Measurements from ENCODE around the gene RMND5B. TPM values are rescaled to one million over a fixed set of nuclear protein-coding genes. Genes with fewer than 3 reads are reported as not detected.

The RMND5B gene
- total and polyA plus RNA-seq, 2 experiments from 2014 or later: 27.2 to 42.2 TPM

DNA sequence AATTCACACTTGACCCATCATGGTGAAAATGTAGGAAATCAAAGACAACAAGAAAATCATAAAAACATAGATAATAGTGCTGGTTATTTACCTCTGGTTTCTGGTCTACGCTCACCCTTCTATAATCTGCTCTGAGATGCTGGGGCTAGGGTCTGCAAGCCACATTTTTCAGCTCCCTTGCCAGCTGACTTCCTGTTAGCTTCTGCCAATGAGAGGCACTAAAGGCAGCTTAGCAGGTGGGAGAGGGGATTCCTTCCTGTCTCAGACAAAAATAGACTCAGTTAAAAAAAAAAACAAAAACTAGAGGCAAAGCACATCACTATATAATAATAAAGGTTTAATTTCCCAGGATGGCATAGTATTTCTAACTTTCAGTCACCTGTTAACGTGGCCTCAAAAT is 37.7 kb upstream of the RMND5B start:
- no peak for DNase-seq (ENCODE audit: low spot score)

DNA sequence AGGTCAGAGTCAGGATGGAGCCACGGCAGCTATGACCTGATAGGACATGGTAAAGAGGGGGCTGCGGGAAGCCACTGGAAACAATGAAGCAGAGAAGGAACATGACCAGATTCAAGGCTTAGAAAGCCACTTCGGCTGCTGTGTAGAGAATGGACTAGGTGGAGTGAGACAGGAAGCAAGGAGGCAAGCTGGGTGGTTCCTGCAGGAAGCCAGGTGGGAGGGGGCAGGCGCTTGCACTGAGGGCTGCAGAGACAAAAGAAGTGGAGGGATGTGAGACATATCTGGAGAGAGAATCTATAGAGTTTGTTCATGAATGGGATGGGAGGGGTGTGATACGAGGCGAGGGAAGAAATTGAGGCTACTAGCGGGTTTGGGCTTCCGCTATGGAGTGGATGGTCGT is 36.5 kb upstream of the RMND5B start:
- TF ChIP-seq EZH2 (IDR thresholded peaks at IDR 0.05; ENCODE audit: borderline replicate concordance): no peak
- TF ChIP-seq EZH2phosphoT487 (IDR thresholded peaks at IDR 0.05; ENCODE audit: low read depth, severe bottlenecking, unreplicated experiment): no peak
- TF ChIP-seq, protein P1, sequence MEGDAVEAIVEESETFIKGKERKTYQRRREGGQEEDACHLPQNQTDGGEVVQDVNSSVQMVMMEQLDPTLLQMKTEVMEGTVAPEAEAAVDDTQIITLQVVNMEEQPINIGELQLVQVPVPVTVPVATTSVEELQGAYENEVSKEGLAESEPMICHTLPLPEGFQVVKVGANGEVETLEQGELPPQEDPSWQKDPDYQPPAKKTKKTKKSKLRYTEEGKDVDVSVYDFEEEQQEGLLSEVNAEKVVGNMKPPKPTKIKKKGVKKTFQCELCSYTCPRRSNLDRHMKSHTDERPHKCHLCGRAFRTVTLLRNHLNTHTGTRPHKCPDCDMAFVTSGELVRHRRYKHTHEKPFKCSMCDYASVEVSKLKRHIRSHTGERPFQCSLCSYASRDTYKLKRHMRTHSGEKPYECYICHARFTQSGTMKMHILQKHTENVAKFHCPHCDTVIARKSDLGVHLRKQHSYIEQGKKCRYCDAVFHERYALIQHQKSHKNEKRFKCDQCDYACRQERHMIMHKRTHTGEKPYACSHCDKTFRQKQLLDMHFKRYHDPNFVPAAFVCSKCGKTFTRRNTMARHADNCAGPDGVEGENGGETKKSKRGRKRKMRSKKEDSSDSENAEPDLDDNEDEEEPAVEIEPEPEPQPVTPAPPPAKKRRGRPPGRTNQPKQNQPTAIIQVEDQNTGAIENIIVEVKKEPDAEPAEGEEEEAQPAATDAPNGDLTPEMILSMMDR (IDR thresholded peaks at IDR 0.05; ENCODE audit: poor library complexity): no peak
- DNase-seq (ENCODE audit: low spot score): no peak
- H3K9me3 ChIP-seq (ENCODE audit: low read depth): no peaks in the 10 kb centered on the region
- H3K9me2 ChIP-seq (replicated peaks; ENCODE audit: insufficient read depth): no peaks in the 10 kb centered on the region
- no peak overlapping the region for H2AFZ ChIP-seq
- no peaks in the 10 kb centered on the region for H3K36me3 ChIP-seq (replicated peaks; ENCODE audit: insufficient read depth, low read depth)
- no peaks in the 10 kb centered on the region for H3K79me2 ChIP-seq
- H4K20me1 ChIP-seq (ENCODE audit: insufficient read depth, poor library complexity, severe bottlenecking): no peaks in the 10 kb centered on the region
- H3K27ac ChIP-seq: no peak overlapping the region
- no peak overlapping the region for H3K4me3 ChIP-seq
- H3K4me1 ChIP-seq (ENCODE audit: insufficient read depth): no peaks in the 10 kb centered on the region
- no peaks in the 10 kb centered on the region for H3K27me3 ChIP-seq
- WGBS (ENCODE audit: low lambda C conversion rate, missing lambda C conversion rate): 90% methylated on average over 9 of the region's 9 CpGs
- no peak overlapping the region for H3K4me2 ChIP-seq

More for the DNA sequence above, 37.7 kb upstream of the RMND5B start:
- Histone ChIP-seq H3K36me3 (replicated peaks; ENCODE audit: insufficient read depth, low read depth) (no peaks in the 10 kb centered on the region), H3K4me1 (ENCODE audit: insufficient read depth) (no peaks in the 10 kb centered on the region), H4K20me1 (ENCODE audit: insufficient read depth, poor library complexity, severe bottlenecking) (no peaks in the 10 kb centered on the region), H3K4me3 (no peak overlapping the region), H3K4me2 (no peak overlapping the region), H3K9me3 (ENCODE audit: low read depth) (no peaks in the 10 kb centered on the region), H3K27ac (no peak overlapping the region), H3K27me3 (no peaks in the 10 kb centered on the region), H3K79me2 (no peaks in the 10 kb centered on the region), H2AFZ (no peak overlapping the region), H3K9me2 (replicated peaks; ENCODE audit: insufficient read depth) (no peaks in the 10 kb centered on the region)
- WGBS (ENCODE audit: low lambda C conversion rate, missing lambda C conversion rate): 83% methylated on average over 2 of the region's 2 CpGs
- TF ChIP-seq EZH2phosphoT487 (IDR thresholded peaks at IDR 0.05; ENCODE audit: low read depth, severe bottlenecking, unreplicated experiment) (no peak), EZH2 (IDR thresholded peaks at IDR 0.05; ENCODE audit: borderline replicate concordance) (no peak)
- TF ChIP-seq, protein P1 (IDR thresholded peaks at IDR 0.05; ENCODE audit: poor library complexity): no peak

DNA sequence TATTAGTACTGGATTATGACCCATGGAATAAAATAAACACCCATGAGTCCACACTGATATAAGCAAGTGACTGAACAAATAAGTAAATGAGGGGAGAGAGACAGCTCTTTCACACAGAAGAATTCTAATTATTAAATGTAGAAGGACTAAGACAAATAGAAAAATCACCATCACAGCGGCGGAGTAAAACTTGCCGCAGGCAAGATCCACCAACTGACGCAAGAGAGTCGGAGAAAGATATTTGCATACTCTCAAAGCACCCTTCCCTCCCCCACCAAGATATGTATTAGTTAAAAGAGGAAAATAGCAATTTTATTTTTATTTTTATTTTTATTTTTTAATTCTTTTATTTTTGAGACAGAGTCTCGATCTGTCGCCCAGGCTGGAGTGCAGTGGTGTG is 32.1 kb upstream of the RMND5B start:
- DNase-seq (ENCODE audit: low spot score): no peak
- Histone ChIP-seq H3K27me3 (no peaks in the 10 kb centered on the region), H3K4me2 (no peak overlapping the region), H3K4me3 (no peak overlapping the region), H3K9me2 (replicated peaks; ENCODE audit: insufficient read depth) (no peaks in the 10 kb centered on the region), H3K9me3 (ENCODE audit: low read depth) (no peaks in the 10 kb centered on the region), H3K27ac (no peak overlapping the region), H4K20me1 (ENCODE audit: insufficient read depth, poor library complexity, severe bottlenecking) (no peaks in the 10 kb centered on the region), H3K79me2 (no peaks in the 10 kb centered on the region), H2AFZ (no peak overlapping the region), H3K4me1 (ENCODE audit: insufficient read depth) (no peaks in the 10 kb centered on the region), H3K36me3 (replicated peaks; ENCODE audit: insufficient read depth, low read depth) (no peaks in the 10 kb centered on the region)
- 90% methylated on average over 7 of the region's 7 CpGs for WGBS (ENCODE audit: low lambda C conversion rate, missing lambda C conversion rate)
- TF ChIP-seq EZH2 (IDR thresholded peaks at IDR 0.05; ENCODE audit: borderline replicate concordance) (no peak), EZH2phosphoT487 (IDR thresholded peaks at IDR 0.05; ENCODE audit: low read depth, severe bottlenecking, unreplicated experiment) (no peak)
- TF ChIP-seq, protein P1 (IDR thresholded peaks at IDR 0.05; ENCODE audit: poor library complexity): no peak

DNA sequence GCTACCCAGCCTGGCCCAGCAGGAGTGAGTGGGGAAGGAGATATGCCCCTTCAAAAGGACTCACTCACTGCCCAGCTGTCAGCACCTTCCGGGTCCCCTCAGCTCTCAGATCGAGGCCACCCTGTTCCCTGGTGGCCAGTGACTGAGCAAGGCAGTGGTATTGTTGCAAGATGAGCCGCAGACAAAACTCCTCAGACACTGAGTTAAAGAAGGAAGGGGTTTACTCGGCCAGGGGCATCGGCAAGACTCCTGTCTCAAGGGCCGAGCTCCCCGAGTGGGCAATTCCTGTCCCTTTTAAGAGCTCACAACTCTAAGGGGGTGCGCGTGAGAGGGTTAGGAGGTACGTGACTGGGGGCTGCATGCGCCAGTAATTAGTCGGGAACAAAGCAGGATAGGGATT is 27.2 kb upstream of the RMND5B start:
- TF ChIP-seq, protein P1 (IDR thresholded peaks at IDR 0.05; ENCODE audit: poor library complexity): no peak
- no peak for TF ChIP-seq EZH2phosphoT487 (IDR thresholded peaks at IDR 0.05; ENCODE audit: low read depth, severe bottlenecking, unreplicated experiment)
- no peak for TF ChIP-seq EZH2 (IDR thresholded peaks at IDR 0.05; ENCODE audit: borderline replicate concordance)
- no peaks in the 10 kb centered on the region for H3K4me1 ChIP-seq (ENCODE audit: insufficient read depth)
- no peak overlapping the region for H3K4me3 ChIP-seq
- no peaks in the 10 kb centered on the region for H3K9me3 ChIP-seq (ENCODE audit: low read depth)
- no peak overlapping the region for H3K4me2 ChIP-seq
- H3K27ac ChIP-seq: no peak overlapping the region
- DNase-seq (ENCODE audit: low spot score): no peak
- no peaks in the 10 kb centered on the region for H3K27me3 ChIP-seq
- H3K9me2 ChIP-seq (replicated peaks; ENCODE audit: insufficient read depth): no peaks in the 10 kb centered on the region
- H2AFZ ChIP-seq: no peak overlapping the region
- 86% methylated on average over 12 of the region's 12 CpGs for WGBS (ENCODE audit: low lambda C conversion rate, missing lambda C conversion rate)
- H3K79me2 ChIP-seq: no peaks in the 10 kb centered on the region
- H3K36me3 ChIP-seq (replicated peaks; ENCODE audit: insufficient read depth, low read depth): no peaks in the 10 kb centered on the region
- no peaks in the 10 kb centered on the region for H4K20me1 ChIP-seq (ENCODE audit: insufficient read depth, poor library complexity, severe bottlenecking)

Data from hepatocyte (in vitro differentiated cells).